ENCODE data around the gene NPHP4.
A peak's percentile ranks its signal among the peaks of the same experiment; 100 is the strongest.
"Not testable (repeated sequence)": the region's sequence is repeated elsewhere in the genome, so short reads cannot be mapped to it uniquely, and the experiment has no call there.

The NPHP4 gene

DNA sequence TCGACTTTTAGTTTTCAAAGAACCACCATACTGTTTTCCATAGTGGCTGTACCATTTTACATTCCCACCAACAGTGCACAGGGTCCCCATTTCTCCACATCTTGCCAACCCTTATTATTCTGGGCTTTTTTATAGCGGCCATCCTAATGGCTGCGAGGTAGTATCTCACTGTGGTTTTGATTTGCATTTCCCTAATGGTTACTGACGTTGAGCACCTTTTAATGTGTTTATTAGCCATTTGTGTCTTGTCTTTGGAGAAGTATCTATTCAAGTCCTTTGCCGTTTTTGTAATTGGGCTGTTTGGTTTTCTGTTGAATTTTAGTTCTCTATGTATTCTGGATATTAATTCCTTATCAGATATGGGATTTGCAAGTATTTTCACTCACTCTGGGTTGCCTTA, 31.1 kb upstream of the NPHP4 start:
- no peak for DNase-seq (ENCODE audit: low spot score)

DNA sequence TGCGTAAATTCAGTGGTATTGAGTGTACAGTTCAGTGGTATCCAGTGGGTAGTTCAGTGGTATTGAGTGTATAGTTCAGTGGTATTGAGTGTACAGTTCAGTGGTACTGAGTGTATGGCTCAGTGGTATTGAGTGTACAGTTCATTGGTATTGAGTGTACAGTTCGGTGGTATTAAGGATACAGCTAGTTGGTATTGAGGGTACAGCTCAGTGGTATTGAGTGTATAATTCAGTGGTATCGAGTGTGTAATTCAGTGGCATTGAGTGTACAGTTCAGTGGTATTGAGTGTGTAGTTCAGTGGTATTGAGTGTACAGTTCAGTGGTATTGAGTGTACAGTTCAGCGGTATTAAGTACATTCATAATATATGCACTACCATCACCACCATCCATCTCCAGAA, 30.0 kb upstream of the NPHP4 start:
- DNase-seq (ENCODE audit: low spot score): no peak

DNA sequence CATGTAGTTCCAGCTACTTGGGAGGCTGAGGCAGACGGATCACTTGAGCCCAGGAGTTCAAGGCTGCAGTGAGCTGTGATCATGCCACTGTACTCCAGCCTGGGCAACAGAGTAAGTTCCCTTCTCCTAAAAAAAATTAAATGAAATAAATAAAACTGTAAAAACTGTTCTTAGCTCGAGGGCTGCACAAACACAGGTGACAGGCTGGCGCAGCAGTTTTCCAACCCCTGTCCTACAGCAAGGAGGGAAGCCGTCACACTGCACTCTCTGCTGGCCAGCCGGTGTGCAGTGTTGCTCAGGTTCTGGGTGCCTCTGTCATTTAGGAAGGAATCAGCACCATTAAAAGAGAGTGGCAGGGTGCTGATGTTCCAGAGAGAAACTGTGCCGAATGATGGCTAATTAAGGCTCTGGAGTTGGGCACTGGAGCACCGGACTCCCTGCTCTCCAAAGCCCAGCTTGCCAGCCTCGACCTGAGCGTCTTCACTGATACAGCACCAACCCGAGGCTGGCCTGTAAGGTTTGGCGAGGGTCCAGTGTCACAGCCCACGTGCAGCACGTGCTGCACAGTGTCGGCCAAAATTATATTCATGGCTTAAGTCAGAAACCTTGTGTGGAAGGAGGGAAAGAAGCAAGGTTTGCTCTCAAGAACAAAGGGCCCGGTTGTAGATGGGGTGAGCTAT, 27.1 kb upstream of the NPHP4 start:
- no peak for DNase-seq (ENCODE audit: low spot score)

GRCh38 chr1:6017654-6018053, 25.4 kb upstream of the NPHP4 start:
- DNase-seq (ENCODE audit: low spot score): not testable (repeated sequence)

- DNase-seq (ENCODE audit: low spot score): peak; percentile 46
These were observed 24.1 kb upstream of the NPHP4 start for GRCh38 chr1:6016191-6016865.

DNA sequence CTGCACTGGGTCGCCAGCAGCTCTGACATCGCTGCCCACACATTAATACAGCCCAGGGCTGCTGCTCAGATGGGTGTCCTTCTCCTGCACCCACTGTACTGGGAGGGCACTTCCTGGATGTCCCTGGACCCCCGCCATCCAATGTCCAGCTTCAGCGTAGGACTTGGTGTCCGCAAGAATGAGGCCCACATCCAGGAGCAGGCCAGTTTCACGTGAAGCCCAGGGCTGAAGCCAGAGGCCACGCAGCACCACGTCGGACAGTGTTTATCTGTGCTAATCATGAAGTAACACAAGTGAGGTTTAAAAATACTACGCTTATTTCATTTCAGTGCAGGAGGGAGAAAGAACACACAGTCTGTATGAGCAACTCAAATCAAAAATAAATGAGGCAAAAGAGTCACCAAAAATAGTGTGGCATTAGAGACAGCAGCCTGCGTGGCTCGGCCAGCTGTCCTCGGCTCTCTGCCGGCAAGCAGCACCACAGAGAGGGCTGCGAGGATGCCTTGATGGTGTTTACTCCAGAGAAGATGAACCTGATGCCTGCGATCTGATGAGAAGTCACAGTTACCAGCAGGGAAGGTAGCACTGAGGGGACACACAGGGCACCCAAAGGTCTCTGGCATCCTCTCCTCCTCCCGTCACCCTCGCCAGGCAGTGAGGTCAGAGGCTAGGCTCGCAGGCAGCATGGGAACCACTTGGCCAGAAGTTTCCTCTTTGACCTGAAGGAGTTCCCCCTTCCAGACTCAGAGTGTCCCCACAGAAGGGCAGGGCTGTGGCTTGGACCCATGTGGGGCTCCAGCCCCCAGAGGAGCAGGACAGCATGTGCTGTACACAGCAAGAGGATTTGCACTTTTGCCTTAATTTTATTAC, 22.1 kb upstream of the NPHP4 start:
- no peak for DNase-seq (ENCODE audit: low spot score)

GRCh38 chr1:6013491-6013890, 21.3 kb upstream of the NPHP4 start:
- no peak for DNase-seq (ENCODE audit: low spot score)

GRCh38 chr1:6012529-6013318, 20.5 kb upstream of the NPHP4 start:
- no peak for DNase-seq (ENCODE audit: low spot score)

DNA sequence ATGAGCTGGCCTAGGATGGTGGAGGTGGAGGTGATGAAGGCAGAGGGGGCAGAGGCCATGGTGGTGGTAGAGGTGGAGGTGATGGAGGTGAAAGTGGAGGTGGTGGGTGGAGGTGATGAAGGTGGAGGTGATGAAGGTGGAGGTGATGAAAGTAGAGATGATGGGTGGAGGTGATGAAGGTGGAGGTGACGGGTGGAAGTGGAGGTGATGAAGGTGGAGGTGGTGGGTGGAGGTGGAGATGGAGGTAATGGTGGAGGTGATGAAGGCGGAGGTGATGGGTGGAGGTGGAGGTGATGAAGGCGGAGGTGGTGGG, 19.7 kb upstream of the NPHP4 start:
- DNase-seq (ENCODE audit: low spot score): no peak

GRCh38 chr1:6011161-6011945, 19.1 kb upstream of the NPHP4 start:
- no peak for DNase-seq (ENCODE audit: low spot score)

DNA sequence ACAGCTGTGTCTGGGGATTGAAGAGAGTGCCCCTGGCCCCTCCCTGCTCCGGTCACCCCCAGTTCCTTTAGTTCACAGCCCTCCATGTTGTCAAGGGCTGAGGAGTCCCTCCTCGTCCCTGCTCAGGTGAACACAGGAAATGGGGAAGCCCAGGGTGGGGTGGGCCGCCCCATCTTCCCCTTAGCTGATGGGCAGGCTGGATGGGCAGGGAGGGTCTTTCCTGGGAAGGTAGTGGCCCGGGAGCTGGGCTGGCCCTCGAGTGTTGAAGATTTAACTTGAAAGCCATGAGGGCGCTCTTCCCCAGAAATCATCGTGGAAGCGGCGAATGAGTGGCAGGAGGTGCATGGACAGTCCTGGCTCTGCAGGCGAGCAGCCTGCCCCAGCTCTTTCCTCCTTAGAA, 18.3 kb upstream of the NPHP4 start:
- no peak for DNase-seq (ENCODE audit: low spot score)

GRCh38 chr1:6009120-6010040, 17.2 kb upstream of the NPHP4 start:
- no peak for DNase-seq (ENCODE audit: low spot score)

DNA sequence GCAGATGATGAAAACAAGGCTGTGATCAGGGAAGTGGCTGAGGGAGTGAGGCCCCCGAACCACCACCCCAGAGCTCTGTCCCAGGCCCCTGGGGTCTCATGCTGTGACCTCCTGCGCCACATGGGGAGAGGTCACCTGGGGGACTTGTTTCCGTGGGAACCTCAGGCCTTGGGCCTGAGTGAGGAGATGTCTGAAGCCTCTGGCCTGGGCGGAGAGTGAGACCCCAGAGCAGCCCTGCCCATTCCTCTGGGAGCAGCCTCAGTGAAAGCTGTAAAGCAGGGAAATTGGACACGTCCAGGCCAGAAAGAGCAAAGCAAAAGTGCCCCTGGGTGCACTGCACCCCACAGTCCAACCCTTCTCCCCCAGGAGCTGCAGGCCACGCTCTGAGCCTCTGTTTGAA, 16.5 kb upstream of the NPHP4 start:
- no peak for DNase-seq (ENCODE audit: low spot score)

DNA sequence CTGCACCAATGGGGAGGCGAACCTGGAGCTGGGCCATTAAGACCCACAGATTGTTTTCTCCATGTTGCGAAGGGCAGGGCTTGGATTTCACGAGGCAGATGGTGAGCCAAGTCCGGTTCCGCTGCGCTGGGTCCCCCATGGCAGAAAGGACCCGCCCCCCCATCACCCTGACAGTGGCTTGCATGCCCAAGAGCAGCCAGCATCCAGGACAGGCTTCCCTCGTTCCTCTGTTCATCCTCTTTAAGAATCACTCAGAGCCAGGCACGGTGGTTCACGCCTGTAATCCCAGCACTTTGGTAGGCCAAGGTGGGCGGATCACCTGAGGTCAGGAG, 15.8 kb upstream of the NPHP4 start:
- DNase-seq (ENCODE audit: low spot score): no peak

DNA sequence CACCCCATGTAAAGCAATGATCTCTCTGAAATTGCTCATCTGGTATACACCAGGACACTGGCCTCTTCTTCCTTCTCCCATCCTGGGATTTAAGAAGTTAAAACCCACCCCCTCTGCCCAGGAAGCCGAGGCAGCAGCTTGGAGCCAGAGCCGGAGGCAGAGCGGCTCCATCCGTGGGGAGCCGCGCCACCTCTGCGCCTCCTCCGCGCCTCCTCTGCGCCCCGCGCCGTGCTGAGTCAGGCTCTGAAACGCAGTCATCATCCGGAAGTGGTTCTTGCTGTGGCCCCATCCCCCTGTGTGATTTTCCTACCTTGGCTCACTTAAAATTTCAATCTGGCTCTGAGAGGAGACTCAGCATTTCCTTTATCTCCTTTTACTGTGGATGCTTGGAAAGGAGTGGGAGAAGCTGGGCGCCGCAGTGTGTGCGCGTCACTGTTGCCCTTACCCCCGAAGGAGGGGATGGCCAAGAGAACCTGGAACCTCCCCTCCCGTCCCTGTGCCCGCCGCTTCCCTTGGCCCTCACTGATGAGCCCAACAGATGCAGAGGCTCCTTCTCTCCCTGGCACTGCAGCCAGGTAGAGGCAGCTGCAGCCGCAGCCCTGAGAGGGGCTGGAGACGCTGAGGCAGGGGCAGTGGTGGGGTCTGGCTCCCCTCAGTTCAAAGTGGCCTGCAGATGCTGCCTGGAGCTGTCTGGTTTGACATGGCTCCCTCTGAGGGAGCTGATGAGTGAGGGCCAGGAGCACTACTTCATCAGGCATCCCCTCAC, 15.3 kb upstream of the NPHP4 start:
- DNase-seq (ENCODE audit: low spot score): no peak

DNA sequence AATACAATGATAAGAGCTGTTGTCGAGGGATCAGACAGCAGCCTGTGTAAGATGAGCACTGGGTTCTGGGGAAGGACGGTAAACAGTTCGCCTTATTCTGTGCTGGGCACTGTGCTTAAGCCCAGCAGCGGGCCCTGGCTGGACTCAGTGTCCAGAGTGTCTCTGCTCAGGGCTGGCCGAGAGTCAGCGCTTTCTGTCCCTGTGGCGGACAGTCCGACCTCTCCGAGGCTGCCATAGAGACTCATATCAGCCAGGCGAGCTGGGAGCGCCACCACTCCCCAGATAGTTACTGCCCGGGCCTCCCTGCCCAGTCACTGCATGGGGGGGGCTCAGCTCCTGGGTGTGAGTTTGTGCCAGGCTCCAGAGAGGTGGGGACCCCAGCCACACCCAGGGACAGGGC, 14.7 kb upstream of the NPHP4 start:
- DNase-seq (ENCODE audit: low spot score): no peak

DNA sequence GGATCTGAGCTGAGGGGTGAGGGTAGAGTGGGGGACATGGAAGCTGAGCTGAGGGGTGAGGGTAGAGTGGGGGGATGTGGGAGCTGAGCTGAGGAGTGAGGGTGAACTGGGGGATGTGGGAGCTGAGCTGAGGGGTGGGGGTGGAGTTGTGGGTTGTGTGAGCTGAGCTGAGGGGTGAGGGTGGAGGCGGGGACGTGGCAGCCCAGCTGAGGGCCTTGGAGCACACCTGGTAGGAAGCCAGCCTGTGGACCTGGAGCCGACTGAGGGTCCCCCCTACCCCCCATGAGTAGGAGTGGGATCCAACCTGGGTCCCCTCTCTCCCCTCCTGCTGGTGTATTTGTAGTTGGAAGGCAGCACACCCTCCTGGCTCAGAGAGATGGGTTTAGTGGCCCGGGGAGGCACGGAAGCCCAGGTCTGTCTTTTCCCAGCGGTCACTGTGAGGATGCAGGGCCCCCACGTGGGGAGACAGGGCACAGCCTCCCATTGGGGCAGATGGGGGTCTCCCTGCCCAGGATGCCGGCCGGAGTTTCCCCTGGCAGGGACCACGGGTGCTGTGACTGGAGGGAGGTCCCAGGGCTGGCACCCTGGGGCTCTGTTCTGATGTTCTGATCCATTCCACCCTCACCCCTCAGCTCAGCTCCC, 13.2 kb upstream of the NPHP4 start:
- DNase-seq (ENCODE audit: low spot score): no peak

DNA sequence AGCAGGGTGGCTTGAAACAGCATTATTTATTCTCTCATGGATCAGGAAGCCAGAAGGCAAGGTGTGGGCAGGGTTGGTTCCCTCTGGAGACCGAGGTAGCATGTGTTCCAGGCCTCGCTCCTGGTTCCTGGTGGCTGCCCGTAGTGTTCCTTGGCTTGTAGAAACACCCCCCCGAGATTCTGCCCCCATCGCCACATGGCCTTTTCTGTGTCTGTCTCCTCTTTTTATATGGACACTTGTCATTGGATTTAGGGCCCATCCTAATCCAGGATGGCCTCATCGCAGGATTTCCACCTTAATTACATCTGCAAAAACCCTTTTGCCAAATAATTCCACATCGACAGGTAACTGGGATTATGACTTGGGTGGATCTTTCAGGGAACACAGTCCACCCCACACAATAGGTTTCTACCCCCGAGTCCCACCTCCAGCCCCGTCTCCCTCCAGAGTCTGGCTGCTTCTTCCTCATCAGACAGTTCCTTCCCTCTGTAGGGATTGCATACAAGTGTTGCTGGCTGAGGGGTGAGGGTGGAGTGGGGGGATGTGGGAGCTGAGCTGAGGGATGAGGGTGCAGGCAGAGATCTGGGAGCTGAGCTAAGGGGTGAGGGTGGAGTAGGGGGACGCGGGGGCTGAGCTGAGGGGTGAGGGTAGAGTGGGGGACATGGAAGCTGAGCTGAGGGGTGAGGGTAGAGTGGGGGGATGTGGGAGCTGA, 12.3 kb upstream of the NPHP4 start:
- DNase-seq (ENCODE audit: low spot score): no peak
